ENCODE results near the gene LMF1. TPM values are rescaled to one million over a fixed set of nuclear protein-coding genes. Genes with fewer than 3 reads are reported as not detected.

The LMF1 gene
- total and polyA plus RNA-seq, 9 of the 15 experiments (the other 6 are each of a cell fraction or from before 2014, with no cell fraction given) = 0.11 to 1.6 (median 0.55) TPM; not detected in 1

DNA sequence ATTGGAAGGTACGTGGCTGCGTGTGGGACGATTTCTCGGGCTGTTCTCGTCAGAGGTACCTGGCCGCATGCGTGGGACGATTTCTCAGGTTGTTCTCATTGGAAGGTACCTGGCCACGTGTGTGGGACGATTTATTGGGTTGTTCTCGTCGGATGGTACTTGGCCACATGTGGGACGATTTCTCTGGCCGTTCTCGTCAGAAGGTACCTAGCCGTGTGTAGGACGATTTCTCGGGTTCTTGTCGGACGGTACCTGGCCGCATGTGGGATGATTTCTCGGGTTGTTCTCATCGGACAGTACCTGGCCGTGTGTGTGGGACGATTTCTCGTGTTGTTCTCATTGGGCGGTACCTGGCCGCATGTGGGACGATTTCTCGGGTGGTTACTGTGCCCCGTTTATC lies 120.1 kb downstream of the LMF1 start:
- Histone ChIP-seq H3K4me1 (replicated peaks in 1 of 2; ENCODE audit: control insufficient read depth in 2 of 2, insufficient read depth in 2 of 2, low read length in 2 of 2) (peaks cover 0 to 12% of the 10 kb centered on the region in 2 experiments; a peak in 1 of 5 replicates), H3K79me2 (ENCODE audit: control insufficient read depth, insufficient read depth, low read length) (no peaks in the 10 kb centered on the region), H3K9me3 (replicated peaks; ENCODE audit: control insufficient read depth, insufficient read depth, low read depth, low read length) (no peaks in the 10 kb centered on the region; the same call in 1 of the 2 replicates), H3K27me3 (ENCODE audit: control insufficient read depth in 2 of 2, insufficient read depth in 2 of 2, low read length in 2 of 2) (peaks cover 30 to 89% of the 10 kb centered on the region in 2 experiments), H3K9ac (ENCODE audit: insufficient read depth in 1 of 2, low read depth in 2 of 2, low read length in 2 of 2) (no peak overlapping the region), H3K36me3 (ENCODE audit: control insufficient read depth, insufficient read depth, low read length) (no peaks in the 10 kb centered on the region), H3K9me1 (ENCODE audit: control insufficient read depth, insufficient read depth, low read length) (no peaks in the 10 kb centered on the region), H2AFZ (ENCODE audit: low read depth, low read length) (no peak overlapping the region), H3K4me3 (no peak overlapping the region), H3K4me2 (ENCODE audit: insufficient read depth, low read length) (no peak overlapping the region), H4K20me1 (replicated peaks; ENCODE audit: control insufficient read depth, insufficient read depth, low read length) (no peaks in the 10 kb centered on the region), H3K27ac (ENCODE audit: extremely low read depth, low read depth, low read length) (no peak overlapping the region)
- FAIRE-seq (no peak), ATAC-seq (no peak), DNase-seq (ENCODE audit: extremely low read depth in 1 of 4, low spot score in 3 of 4) (no peak)
- TF ChIP-seq SMARCC2 (IDR thresholded peaks at IDR 0.05; ENCODE audit: low read depth) (no peak), ZNF57 (CRISPR knock-in tag; IDR thresholded peaks at IDR 0.05) (no peak), YY1 (IDR thresholded peaks at IDR 0.05; ENCODE audit: borderline replicate concordance in 1 of 3, control insufficient read depth in 1 of 3, extremely low read depth in 1 of 3, insufficient read depth in 3 of 3, insufficient read length in 1 of 3, insufficient replicate concordance in 2 of 3, low read depth in 1 of 3, low read length in 2 of 3) (no peak), YBX1 (IDR thresholded peaks at IDR 0.05) (no peak), ZNF212 (CRISPR knock-in tag; IDR thresholded peaks at IDR 0.05) (no peak), POLR2A (conservative IDR thresholded peaks at IDR 0.05) (no peak), SPI1 (IDR thresholded peaks at IDR 0.05; ENCODE audit: borderline replicate concordance, low read depth, low read length) (no peak), LCOR (CRISPR knock-in tag; IDR thresholded peaks at IDR 0.05) (no peak), CREB1 (IDR thresholded peaks at IDR 0.05) (no peak), CREB1 (CRISPR knock-in tag; IDR thresholded peaks at IDR 0.05) (no peak), ELF2 (CRISPR knock-in tag; IDR thresholded peaks at IDR 0.05) (no peak), KDM4B (IDR thresholded peaks at IDR 0.05; ENCODE audit: borderline replicate concordance in 2 of 2, low read depth in 1 of 2) (no peak)
- TF ChIP-seq, protein P1, sequence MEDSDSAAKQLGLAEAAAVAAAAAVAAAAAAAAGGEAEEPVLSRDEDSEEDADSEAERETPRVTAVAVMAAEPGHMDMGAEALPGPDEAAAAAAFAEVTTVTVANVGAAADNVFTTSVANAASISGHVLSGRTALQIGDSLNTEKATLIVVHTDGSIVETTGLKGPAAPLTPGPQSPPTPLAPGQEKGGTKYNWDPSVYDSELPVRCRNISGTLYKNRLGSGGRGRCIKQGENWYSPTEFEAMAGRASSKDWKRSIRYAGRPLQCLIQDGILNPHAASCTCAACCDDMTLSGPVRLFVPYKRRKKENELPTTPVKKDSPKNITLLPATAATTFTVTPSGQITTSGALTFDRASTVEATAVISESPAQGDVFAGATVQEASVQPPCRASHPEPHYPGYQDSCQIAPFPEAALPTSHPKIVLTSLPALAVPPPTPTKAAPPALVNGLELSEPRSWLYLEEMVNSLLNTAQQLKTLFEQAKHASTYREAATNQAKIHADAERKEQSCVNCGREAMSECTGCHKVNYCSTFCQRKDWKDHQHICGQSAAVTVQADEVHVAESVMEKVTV (CRISPR knock-in tag; IDR thresholded peaks at IDR 0.05) = no peak
- TF ChIP-seq, protein P2, sequence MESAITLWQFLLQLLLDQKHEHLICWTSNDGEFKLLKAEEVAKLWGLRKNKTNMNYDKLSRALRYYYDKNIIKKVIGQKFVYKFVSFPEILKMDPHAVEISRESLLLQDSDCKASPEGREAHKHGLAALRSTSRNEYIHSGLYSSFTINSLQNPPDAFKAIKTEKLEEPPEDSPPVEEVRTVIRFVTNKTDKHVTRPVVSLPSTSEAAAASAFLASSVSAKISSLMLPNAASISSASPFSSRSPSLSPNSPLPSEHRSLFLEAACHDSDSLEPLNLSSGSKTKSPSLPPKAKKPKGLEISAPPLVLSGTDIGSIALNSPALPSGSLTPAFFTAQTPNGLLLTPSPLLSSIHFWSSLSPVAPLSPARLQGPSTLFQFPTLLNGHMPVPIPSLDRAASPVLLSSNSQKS (CRISPR knock-in tag; IDR thresholded peaks at IDR 0.05) = no peak
- TF ChIP-seq, protein P3, sequence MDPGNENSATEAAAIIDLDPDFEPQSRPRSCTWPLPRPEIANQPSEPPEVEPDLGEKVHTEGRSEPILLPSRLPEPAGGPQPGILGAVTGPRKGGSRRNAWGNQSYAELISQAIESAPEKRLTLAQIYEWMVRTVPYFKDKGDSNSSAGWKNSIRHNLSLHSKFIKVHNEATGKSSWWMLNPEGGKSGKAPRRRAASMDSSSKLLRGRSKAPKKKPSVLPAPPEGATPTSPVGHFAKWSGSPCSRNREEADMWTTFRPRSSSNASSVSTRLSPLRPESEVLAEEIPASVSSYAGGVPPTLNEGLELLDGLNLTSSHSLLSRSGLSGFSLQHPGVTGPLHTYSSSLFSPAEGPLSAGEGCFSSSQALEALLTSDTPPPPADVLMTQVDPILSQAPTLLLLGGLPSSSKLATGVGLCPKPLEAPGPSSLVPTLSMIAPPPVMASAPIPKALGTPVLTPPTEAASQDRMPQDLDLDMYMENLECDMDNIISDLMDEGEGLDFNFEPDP (CRISPR knock-in tag; IDR thresholded peaks at IDR 0.05) = no peak
- in situ Hi-C loops (cut with MboI) = no loop called here
- intact Hi-C loops (cut with micrococcal nuclease) = no loop called here
- WGBS (ENCODE audit: insufficient coverage, low coverage, missing lambda C conversion rate) = 9% methylated on average over 31 of the region's 31 CpGs
- POLR2A ChIA-PET = interaction anchor here (0.8 kb wide), 1 partner anchor 130 kb away, joined by 3 read pairs; the partner anchor contains the start of gene ANTKMT
- BruUV-seq (replicated peaks) = no TSS peak
- CTCF ChIA-PET (ENCODE audit: low intra/inter-chr PET ratio) = no interaction called here

Data from K562 (cell line).